ENCODE results near the gene CSNK1D. TPM values are rescaled to one million over a fixed set of nuclear protein-coding genes. Genes with fewer than 3 reads are reported as not detected.

CSNK1D gene
- total and polyA plus RNA-seq, 7 donors, result 73.5 to 139 (median 115) TPM

GRCh38 chr17:82300228-82300627 lies 26.7 kb upstream of the CSNK1D start:
- no peaks in the 10 kb centered on the region for H3K36me3 ChIP-seq (ENCODE audit: insufficient read depth in 1 of 2, low read depth in 1 of 2)
- intact Hi-C loops (cut with DNase I), result loop anchor here in 1 of 2 donors (1.0 to 10.0 kb wide), 3 partner anchors 49 to 265 kb away; partner anchors contain the start of genes DCXR and RAC3

GRCh38 chr17:82299452-82299851 lies 26.0 kb upstream of the CSNK1D start:
- Histone ChIP-seq H3K4me3 (no peak overlapping the region), H3K9me3 (no peaks in the 10 kb centered on the region), H3K36me3 (ENCODE audit: insufficient read depth in 1 of 2, low read depth in 1 of 2) (no peaks in the 10 kb centered on the region), H3K27ac (no peak overlapping the region), H3K4me1 (peaks cover 26% of the 10 kb centered on the region), H3K27me3 (ENCODE audit: insufficient read depth in 3 of 3, low read length in 2 of 3) (no peaks in the 10 kb centered on the region)
- no peak for TF ChIP-seq CTCF (IDR thresholded peaks at IDR 0.05)
- intact Hi-C loops (cut with DNase I), result no loop called here
- WGBS, 3 donors, result 89 to 94% (median 90%) methylated on average over 9 to 10 of the region's 10 CpGs
- ATAC-seq (no peak), DNase-seq (no peak)

More at GRCh38 chr17:82300228-82300627, 26.7 kb upstream of the CSNK1D start:
- peaks cover 23% of the 10 kb centered on the region for H3K4me1 ChIP-seq
- no peaks in the 10 kb centered on the region for H3K27me3 ChIP-seq (ENCODE audit: insufficient read depth in 3 of 3, low read length in 2 of 3)
- H3K4me3 ChIP-seq, result no peak overlapping the region
- no peak for TF ChIP-seq CTCF (IDR thresholded peaks at IDR 0.05)
- ATAC-seq (no peak), DNase-seq (no peak)
- WGBS, 3 donors, result 92 to 93% (median 93%) methylated on average over 13 of the region's 13 CpGs
- H3K27ac ChIP-seq, result no peak overlapping the region
- H3K9me3 ChIP-seq, result no peaks in the 10 kb centered on the region

- 63 to 66% (median 64%) methylated on average over 27 of the region's 27 CpGs for WGBS, 3 donors
- ATAC-seq (no peak), DNase-seq (no peak)
- H3K27me3 ChIP-seq (ENCODE audit: insufficient read depth in 3 of 3, low read length in 2 of 3), result no peaks in the 10 kb centered on the region
- peak overlapping the region; percentile 67 for H3K4me3 ChIP-seq
- peak overlapping the region; percentile 93 for H3K27ac ChIP-seq
- no peaks in the 10 kb centered on the region for H3K36me3 ChIP-seq (ENCODE audit: insufficient read depth in 1 of 2, low read depth in 1 of 2)
- TF ChIP-seq CTCF (IDR thresholded peaks at IDR 0.05), result no peak
- no peaks in the 10 kb centered on the region for H3K9me3 ChIP-seq
- peaks cover 33% of the 10 kb centered on the region for H3K4me1 ChIP-seq
- intact Hi-C loops (cut with DNase I), result no loop called here
Measured at GRCh38 chr17:82298538-82299421, 25.3 kb upstream of the CSNK1D start.

- TF ChIP-seq CTCF (IDR thresholded peaks at IDR 0.05), result no peak
- 1 to 6% (median 2%) methylated on average over 32 to 36 of the region's 36 CpGs for WGBS, 3 donors
- intact Hi-C loops (cut with DNase I), result no loop called here
- peak; percentile 91 to 94 for DNase-seq
- Histone ChIP-seq H3K27ac (peak overlapping the region; percentile 93), H3K27me3 (ENCODE audit: insufficient read depth in 3 of 3, low read length in 2 of 3) (no peaks in the 10 kb centered on the region), H3K4me1 (peaks cover 36% of the 10 kb centered on the region), H3K9me3 (no peaks in the 10 kb centered on the region), H3K36me3 (ENCODE audit: insufficient read depth in 1 of 2, low read depth in 1 of 2) (no peaks in the 10 kb centered on the region), H3K4me3 (peak overlapping the region; percentile 67)
- ATAC-seq, result peak; percentile 66 to 76 (median 73)
Measured at GRCh38 chr17:82297714-82298537, 24.4 kb upstream of the CSNK1D start.
